Amniotic stem cell (primary cell): ENCODE data around the gene PEX5L.
"Not testable (repeated sequence)": the region's sequence is repeated elsewhere in the genome, so short reads cannot be mapped to it uniquely, and the experiment has no call there.

ENCODE experiments used
- DNase-seq: peaks from one replicate; lab custom pipeline; 2025; lab: John Stamatoyannopoulos, UW

The PEX5L gene

DNA sequence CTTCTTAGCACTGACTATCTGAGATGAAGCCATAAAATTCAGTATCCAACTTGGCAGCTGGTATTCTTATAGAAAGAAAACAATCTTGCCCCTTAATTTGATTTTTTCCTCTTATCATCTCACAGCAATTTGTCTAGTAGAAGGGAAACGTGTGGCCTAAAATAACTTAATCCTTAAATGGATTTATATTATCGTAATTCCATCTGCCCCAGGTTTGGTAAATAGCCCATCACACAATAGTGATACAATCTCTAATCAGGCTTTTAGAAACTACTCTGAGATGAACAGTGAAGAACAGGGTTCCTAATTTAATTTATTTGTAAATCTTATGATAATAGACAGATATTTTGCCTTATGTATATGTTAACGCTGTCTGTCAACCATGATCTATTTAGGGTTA, 24.8 kb downstream of the PEX5L start:
- no peak for DNase-seq

DNA sequence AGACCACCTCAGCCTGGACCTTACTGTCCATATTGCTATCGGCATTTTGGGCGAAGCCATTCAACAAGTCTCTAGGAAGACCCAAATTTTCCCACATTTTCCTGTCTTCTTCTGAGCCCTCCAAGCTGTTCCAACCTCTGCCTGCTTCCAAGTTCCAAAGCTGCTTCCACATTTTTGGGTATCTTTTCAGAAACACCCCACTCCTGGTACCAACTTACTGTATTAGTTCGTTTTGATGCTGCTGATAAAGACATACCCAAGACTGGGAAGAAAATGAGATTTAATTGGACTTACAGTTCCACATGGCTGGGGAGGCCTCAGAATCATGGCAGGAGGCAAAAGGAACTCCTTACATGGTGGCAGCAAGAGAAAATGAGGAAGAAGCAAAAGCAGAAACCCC, 28.4 kb downstream of the PEX5L start:
- DNase-seq = not testable (repeated sequence)

DNA sequence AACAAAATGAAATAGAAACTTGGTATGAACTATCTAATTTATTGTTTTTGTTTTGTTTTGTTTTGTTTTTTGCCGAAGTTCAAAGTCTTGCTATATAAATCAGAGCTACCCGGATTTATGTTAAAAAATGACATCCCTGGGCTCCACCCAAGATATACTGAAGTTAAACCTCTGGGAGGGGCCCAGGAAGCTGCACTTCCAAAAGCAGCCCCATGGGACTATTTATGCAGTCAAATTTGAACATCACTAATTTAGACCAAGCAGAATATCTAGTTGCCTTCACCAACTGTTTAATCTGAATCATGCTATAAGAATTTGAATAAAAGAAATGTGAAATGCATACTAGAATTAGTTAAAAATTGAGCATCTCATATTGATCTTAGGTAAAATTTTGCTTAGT, 32.2 kb downstream of the PEX5L start:
- no peak for DNase-seq

DNA sequence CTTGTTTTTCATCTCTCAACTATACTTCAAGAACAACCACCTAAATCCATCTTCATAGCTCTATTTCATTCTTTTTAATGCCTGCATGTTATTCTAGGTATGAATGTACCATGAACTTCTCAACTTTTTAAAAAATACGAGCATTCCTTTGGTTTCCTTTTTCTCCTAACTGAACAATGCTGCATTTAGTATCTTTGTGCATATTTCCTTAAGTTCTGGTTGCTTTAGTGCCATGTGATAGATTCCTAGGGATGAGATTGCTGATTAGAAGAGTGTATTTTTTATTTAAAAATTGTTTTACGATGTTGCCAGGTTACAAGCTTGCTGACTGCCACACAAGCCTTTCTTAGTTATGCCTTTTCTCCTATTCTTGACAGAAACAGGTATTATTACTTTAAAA, 34.7 kb downstream of the PEX5L start:
- DNase-seq = no peak

DNA sequence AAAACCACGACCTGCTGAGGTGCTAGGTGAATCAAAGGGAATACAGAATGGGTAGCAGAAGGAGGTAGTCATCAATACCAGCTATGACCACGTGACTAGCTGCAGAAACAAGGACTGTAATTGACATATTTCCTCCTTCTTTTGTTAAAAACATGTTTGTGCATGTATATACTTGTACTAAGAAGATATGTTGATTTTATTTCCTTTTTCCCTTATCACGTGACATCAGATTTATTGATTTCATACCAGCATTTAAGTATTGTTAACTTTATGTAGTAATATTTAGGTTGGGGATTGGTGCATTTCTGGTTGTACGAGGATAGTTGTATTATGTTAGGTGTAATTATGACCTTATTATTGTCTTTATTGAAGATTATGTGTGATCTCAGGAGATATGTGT, 36.2 kb downstream of the PEX5L start:
- DNase-seq = no peak

DNA sequence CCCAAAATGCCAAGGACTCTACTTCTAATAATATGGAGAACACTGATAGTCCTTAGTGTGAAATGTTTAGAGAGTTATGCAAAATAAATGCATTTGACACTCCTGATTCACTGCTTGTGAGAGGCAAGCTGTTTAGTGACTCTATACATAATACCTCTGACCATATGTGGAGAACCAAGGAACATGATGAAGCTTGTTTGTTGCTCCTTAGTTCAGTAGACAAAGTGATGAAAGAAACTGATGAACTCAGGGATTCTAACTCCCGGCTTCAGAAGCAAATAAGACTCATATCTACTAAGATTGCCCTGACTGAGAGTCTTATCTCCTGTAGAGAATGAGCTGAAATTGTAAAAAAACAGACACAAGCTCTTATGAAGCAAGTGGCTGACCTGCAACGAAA, 41.3 kb downstream of the PEX5L start:
- no peak for DNase-seq

DNA sequence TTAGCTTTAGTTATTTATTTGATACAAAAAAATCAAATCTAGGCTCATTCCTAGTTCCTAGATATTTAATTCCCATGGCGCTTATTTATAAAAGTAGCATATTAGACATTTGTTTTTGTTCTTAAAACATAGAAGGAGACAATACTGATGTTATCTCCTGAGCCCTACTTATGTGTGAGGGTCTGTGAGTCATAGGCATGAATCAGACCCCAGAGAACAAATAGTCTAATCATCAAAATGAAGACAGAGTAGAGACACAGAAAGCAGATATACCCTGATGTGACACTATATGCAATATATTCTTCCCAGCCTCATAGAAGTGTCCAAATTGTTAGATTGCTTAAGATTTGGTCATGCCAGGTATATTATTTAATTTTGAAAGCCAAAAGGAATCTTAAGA, 44.9 kb downstream of the PEX5L start:
- DNase-seq = no peak

DNA sequence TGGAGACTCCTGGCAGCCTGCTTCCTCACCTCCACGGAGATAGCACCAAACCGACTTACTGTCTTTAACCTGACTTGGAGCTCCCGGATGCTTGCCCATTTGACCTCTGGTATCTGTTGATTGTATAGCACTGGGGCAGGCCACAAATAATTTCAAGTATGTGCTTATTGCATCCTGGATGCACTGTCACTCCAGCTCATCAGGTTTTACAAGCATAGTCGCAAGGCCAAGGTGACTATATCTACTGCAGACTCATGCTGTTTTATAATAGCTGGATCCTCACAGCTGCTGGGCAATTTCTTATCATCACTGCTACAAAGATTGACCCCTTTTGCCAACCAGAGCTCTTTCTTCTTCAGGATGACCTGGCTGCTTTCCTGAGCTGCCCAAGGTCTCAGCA, 45.6 kb downstream of the PEX5L start:
- DNase-seq = no peak

DNA sequence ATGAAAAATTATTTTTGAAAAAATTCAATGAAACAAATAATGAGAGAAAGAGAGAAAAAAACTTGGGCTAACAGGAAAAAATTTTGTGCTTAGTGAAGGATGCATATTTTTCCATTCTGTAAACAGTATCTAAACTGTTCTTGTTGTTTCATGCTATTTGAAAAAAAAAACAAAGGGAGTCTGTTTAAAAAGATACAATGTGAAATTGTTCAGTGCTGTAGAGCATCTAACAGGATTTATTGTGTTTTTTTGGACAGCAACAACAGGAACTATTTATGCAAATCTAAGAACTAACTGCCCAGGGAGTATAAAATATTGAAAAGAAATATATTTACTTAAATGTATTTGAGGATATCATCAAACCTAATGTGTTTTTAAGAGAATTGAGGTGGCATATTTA, 55.1 kb downstream of the PEX5L start:
- no peak for DNase-seq

DNA sequence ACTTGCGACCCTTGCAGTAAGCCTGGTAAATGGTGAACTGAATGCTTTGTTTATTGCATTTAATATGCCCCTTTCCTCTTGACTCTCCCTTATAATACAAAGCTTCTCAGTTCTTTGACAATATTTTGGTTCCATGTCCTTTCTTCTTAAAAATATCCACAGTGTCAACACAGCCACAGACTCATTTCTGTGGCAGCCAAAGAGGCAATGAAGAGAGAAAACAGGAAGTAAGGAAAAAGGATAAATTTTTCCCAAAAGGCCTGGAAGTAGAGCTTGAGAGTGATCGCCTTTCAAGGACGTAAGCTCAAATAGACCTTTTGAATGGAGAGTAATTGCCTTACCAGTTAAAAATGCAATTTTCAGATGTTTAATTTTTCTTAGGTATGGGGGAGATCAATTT, 59.4 kb downstream of the PEX5L start:
- no peak for DNase-seq

DNA sequence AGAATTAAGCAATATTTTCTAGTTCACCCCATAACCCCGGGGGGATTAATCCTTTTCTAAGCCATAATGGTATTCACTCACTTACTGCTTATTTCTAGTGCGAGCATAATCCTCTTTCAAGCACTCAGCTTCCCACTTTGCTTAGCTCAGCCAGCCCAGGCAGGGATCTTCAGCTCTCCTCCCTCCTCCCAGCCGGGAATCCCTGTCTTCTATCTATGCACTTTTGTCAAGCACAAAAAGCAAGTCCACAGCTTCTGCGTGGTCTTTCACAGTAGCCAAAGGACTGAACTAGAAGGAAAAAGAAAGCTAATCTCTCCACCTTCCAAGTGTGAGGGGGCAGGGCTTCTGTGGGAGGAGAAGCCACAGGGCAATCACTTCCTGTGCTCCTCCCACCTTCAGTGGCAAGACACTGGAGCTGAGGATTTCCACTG, 62.8 kb downstream of the PEX5L start:
- DNase-seq = no peak

DNA sequence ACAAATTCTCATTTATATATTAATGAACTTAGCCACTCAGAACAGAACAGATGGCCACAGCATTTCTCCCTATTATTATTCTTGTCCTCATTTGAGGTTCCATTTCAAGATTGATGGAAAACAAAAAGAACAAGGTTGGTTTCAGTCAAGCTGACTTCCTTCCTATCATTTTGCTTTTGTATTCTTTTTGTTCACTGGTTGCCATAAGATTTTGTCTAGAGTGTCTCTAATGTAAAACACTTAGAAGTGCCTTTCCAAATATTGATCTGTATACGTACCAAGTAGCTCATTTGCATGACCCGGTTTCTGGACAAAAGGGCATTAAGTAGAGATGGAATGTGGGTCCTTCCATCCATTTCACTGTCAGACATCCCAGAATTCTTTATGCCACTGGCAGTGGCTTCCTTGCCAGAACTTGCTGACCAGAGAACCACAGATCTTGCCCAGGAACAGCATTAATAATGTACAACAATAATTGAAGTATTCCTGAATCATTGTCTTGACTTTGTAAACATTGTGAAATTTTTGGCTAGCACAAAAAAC, 63.8 kb downstream of the PEX5L start:
- no peak for DNase-seq

DNA sequence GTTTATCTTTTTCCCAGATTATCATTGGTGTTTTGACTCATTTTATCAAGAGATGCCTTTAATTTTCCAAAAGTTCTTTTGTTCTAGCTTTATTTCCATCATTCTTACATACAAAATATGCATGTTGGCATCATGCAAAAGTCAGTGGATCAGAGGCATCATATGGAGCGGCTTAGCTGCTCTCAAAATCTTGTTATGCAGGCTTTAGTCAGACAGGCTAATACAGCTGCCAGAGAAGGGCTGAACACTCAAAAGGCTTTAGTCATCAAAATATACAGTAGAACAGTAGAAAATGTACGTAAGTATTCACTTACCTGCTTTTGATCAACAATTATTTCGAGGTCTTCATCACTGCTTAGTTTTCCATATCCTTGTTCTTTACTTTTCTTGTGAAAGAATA, 65.5 kb downstream of the PEX5L start:
- no peak for DNase-seq

DNA sequence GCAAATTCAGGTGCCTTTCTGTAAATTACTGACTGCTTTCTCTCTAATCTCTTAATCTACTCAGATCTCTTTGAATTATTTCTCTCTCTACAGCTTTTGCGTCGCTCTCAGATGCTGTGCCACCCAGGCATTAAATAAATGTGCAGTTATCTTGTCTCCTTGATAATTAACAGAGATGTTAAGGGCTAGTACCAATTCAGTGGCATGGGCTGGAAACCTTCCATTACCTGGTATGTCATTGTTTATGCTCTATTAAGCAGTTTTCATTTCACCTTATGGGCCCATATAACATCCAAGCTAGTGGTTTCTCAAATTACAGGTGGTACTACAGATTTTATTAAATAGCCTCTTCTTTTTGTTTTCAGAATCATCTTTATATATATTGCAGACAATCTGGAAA, 66.0 kb downstream of the PEX5L start:
- no peak for DNase-seq

DNA sequence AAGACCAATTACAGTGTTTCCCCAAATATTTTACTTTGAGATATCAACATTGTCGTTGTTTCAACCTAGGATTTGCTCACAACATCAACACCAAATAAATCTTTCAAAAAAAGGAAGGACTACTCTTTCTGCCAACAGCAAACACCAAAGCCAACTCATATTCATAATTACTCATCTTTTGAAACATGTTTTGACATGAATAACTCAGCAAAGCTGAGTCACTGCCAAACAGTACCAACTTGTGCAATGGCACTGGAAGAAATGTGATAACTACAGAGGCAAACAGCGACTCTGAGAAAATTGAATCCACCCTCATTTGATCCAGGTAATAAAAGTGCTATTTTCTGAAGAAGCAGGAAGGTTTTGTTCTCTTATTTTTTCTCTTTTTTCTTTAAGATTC, 67.2 kb downstream of the PEX5L start:
- DNase-seq = no peak

DNA sequence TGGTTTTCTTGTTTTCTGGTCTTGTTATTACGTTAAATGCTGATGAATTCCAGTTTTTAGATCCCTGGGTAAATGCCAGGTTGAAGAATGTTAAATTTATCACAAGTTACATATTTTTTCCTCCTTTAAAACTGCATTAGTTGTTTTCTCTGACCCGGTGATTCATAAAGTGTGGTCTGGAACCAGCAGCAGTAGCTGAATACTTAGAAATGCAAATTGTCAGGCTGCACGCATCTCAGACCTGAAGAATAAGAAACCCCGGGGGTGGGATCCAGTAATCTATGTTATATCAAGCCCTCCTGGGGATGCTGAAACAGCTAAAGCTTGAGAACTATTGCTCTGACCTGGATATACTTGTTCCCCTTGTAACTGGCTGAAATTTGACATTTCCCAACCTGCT, 69.1 kb downstream of the PEX5L start:
- no peak for DNase-seq

DNA sequence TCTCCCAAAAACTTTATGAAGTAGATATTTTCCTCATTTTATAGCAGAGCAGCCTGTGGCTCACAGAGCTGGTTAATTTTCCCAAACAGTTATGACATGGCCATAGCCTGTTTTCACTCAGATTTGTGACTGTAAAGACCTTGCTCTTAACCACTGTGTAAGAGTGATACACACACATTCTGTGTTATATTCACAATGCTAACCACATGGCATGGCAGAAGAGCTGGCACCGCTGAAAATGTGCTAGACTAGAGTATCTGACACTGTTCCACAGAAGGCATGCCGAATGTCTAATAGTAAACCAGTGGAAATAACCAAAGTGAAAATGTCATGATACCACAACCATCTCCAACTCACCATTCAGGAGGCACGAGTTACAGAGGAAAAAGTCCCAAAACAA, 71.8 kb downstream of the PEX5L start:
- DNase-seq = no peak

DNA sequence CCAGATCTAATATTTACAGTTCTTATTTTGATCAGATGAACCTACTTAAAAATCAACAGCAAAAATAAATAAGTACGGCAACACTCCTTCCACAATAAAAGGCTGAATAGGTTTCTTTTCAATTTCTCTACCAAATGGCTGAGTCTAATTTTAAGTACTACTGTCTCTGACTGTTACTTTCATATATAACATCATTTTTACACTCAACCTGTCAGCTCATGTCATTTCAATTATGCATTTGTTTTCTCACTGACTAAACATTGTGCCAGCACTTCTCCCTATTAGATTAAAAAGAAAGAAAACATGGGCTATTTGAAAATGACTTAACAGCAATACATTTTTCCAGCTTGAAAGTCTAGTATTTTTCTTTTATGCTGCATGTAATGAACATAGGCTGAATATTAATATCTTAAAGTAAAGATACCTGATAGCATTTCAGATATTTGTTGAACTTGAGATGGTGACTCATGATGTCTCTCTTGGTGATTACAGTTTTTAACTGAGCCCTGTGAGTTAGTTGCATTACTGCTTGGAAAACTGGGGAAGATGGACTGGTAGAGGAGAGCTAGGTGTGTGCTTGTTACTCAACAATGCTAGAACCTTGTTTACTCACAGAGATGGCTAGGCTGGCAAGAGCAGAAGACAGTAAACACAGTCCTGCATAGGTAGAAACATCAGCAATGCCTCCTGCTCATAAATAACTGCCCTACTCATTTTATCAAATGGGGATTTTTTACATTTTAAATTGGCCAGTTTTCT, 73.9 kb downstream of the PEX5L start:
- DNase-seq = no peak

DNA sequence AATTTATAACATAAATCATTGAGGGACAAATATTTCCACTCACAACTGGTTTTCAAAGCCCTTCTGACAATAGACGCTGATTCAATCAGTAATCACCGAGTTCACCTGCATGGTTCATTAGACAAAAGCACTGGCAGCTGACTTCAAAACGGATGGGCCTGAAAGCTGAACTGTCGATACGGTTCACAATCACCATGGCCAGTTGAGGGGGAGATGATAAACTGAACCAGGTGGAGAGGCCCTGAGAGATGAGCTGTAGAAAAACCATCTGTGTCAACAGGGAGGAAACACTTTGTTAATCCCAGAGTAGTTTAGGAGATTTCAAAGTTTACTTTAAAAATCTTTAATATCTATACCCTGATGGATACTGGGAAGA, 75.0 kb downstream of the PEX5L start:
- no peak for DNase-seq

DNA sequence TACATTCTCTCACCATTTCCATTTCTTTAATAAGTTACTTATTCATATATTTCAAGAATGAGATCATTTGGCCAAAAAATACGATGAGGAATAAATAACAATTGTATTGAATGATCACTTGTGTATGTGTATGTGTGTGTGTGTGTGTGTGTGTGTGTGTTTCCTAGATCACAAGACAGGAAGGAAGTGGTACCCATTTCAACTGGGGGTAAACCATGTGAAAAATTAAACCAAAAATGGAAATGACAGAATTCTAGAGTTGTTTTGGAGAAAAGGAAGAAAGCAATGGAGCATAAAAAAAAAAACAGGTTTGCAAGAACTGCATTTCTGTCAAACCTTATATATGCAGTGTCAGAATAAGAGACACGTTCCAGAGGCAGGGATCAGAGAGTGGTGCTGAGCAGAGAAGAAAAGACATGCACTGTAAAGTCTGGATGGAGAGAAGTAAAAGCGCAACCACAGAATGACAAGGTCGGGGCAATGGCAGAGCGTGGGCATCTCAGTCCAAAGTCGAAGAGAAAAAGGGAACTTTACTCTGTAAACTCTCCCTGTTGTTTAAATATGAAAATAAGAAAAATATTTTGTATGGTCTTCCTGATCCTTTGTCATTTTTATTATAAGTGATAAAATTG, 75.5 kb downstream of the PEX5L start:
- no peak for DNase-seq

DNA sequence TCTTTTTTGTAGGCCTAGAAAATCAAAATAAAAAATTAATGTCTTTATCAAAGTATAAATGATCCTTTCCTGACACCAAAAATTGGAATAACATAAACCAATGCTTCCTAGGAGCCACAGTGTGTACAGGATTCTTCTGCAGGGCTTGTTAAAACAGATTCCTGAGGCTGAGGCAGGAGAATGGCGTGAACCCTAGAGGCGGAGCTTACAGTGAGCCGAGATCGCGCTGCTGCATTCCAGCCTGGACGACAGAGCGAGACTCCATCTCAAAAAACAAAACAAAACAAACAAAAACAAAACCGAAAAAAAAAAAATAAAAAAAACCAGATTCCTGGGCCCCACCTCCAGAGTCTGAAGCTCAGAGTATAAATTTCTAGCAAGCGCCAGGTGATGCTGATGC, 78.0 kb downstream of the PEX5L start:
- DNase-seq = no peak

DNA sequence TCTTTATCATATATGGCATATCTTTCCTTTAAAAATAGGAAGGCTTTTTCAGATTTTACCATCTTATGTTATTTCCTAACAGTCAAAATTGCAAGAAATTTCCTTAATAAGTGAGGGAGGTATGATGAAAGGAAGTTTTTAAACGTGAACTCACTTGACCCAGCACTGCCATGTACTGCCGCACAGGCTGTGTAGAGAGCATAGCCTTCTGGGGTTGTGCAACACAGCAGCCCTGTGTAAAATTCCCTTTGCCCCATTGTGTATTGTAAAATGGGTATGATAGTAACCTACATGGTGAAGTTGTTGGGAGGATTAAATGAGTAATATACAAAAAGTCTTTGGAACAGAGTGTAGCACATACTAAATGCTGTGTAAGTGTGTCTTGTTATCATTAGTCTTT, 78.6 kb downstream of the PEX5L start:
- no peak for DNase-seq

DNA sequence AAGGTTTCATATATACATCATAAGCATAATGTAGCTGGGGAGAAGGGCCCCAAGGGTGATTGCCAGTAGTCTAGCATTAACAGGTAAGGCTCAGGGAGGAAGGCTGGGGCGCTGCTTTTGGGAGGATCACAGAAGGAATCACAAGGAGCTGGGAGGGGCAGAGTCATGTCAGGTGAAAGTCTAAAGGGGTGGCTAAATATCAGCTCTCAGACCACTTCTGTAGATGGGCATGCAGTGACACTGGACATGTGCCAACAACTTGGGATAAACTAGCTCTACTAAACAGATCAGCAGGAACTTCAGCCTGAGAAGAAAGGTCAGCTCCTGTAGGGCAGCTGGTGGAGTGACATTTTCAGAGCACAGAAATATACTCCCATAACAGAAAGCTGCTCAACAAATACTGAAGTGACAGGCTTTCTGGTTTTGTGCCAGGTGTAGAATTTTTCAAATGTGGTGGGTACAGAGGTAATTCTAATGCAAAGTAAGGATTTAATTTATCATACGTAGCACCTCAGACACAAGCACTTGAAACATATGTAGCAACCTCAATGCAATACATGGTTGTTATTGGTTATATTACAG, 79.4 kb downstream of the PEX5L start:
- no peak for DNase-seq
